Suprapubic skin (tissue), 4 donors: ENCODE measurements around the gene FAM209A. TPM values are rescaled to one million over a fixed set of nuclear protein-coding genes. Genes with fewer than 3 reads are reported as not detected.
"Not testable (repeated sequence)": the region's sequence is repeated elsewhere in the genome, so short reads cannot be mapped to it uniquely, and the experiment has no call there.

Experiments used
- DNase-seq, 2 donors: peaks; one replicate each; pipeline ENCODE4 v3.0.0-alpha.2; 2019; ENCODE audit warnings: low spot score in 2 of 2
- H3K27ac ChIP-seq: fragments of 200-600 bp; sonication (generic); one replicate; pipeline ENCODE4 v1.5.1; 2019
- H3K27me3 ChIP-seq: fragments of 200-600 bp; sonication (generic); one replicate; pipeline ENCODE4 v1.5.1; 2019
- H3K36me3 ChIP-seq: fragments of 200-600 bp; sonication (generic); one replicate; pipeline ENCODE4 v1.5.1; 2019
- H3K4me1 ChIP-seq: fragments of 200-600 bp; sonication (generic); one replicate; pipeline ENCODE4 v1.5.1; 2019
- H3K4me3 ChIP-seq: fragments of 200-600 bp; sonication (generic); one replicate; pipeline ENCODE4 v1.5.1; 2019; ENCODE audit warnings: mild to moderate bottlenecking
- H3K9me3 ChIP-seq: fragments of 200-600 bp; sonication (generic); one replicate; pipeline ENCODE4 v1.5.1; 2019
- EP300 ChIP-seq: sonication (generic); formaldehyde crosslinking; IDR thresholded peaks from one replicate; pipeline ENCODE4 v1.6.1; 2017; ENCODE audit warnings: antibody characterized with exemption
- POLR2A ChIP-seq, 2 donors: fragments of 450-650 bp; IDR thresholded peaks; one replicate each; pipeline ENCODE4 v1.6.1; 2017; ENCODE audit warnings: antibody characterized with exemption in 2 of 2, mild to moderate bottlenecking in 2 of 2, moderate library complexity in 2 of 2
- POLR2AphosphoS5 ChIP-seq, 3 donors: sonication (generic); formaldehyde crosslinking; IDR thresholded peaks; one replicate each; pipeline ENCODE4 v1.6.1; 2017; ENCODE audit warnings: antibody characterized with exemption in 3 of 3
- WGBS: methylation state at CpG from one replicate; pipeline ENCODE4 v1.1.5; 2018; 5-methylcytosine and 5-hydroxymethylcytosine counted together
- total RNA-seq, 4 donors: library from RNA; depleted of rRNA; stranded (reverse); fragments of >200 nt; gene quantifications; one replicate each; pipeline ENCODE4 v1.1.0, GENCODE V29; 2016
- TF ChIP-seq, protein P1 (sequence below), 2 donors: fragments of 200-600 bp in 1 of 2; fragments of 450-650 bp in 1 of 2; sonication (generic) in 1 of 2; IDR thresholded peaks; one replicate each; pipeline ENCODE4 v1.5.1; 2016 to 2019; ENCODE audit warnings: antibody characterized with exemption in 2 of 2, mild to moderate bottlenecking in 1 of 2, moderate library complexity in 1 of 2

FAM209A gene
- total RNA-seq, 4 donors from 2014 or later = 1.8 to 2.1 TPM; not detected in 2

DNA sequence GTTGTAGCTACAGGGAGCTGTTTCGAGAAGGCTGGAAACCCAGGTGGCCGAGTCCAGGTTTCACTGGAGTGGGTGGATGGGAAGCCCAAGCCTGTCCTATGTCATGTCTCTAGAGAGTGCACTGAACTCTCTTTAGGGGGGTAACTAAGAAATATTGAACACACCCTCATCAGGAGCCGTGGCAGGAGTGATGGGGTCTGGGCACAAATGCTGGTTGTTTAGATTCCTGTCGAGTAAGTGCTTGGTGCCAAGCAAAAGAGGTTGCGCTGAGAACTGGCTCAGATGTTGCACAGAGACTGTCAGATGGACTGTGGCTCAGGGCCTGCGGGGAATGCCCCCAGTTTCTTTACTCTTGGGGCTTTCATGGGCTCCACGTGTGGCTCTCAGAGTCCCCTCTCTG is 7.3 kb upstream of the FAM209A start:
- H3K4me1 ChIP-seq = no peaks in the 10 kb centered on the region
- peaks cover 16% of the 10 kb centered on the region for H3K9me3 ChIP-seq
- TF ChIP-seq POLR2A (IDR thresholded peaks at IDR 0.05) = no peak
- TF ChIP-seq POLR2AphosphoS5 (IDR thresholded peaks at IDR 0.05) = no peak
- TF ChIP-seq, protein P1, sequence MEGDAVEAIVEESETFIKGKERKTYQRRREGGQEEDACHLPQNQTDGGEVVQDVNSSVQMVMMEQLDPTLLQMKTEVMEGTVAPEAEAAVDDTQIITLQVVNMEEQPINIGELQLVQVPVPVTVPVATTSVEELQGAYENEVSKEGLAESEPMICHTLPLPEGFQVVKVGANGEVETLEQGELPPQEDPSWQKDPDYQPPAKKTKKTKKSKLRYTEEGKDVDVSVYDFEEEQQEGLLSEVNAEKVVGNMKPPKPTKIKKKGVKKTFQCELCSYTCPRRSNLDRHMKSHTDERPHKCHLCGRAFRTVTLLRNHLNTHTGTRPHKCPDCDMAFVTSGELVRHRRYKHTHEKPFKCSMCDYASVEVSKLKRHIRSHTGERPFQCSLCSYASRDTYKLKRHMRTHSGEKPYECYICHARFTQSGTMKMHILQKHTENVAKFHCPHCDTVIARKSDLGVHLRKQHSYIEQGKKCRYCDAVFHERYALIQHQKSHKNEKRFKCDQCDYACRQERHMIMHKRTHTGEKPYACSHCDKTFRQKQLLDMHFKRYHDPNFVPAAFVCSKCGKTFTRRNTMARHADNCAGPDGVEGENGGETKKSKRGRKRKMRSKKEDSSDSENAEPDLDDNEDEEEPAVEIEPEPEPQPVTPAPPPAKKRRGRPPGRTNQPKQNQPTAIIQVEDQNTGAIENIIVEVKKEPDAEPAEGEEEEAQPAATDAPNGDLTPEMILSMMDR (IDR thresholded peaks at IDR 0.05) = no peak
- TF ChIP-seq EP300 = no peak
- H3K27ac ChIP-seq = no peak overlapping the region
- H3K4me3 ChIP-seq = no peak overlapping the region
- no peaks in the 10 kb centered on the region for H3K27me3 ChIP-seq
- H3K36me3 ChIP-seq = peaks cover 82% of the 10 kb centered on the region
- peak; percentile 18 to 48 for DNase-seq
- WGBS = 93% methylated on average over 7 of the region's 7 CpGs

DNA sequence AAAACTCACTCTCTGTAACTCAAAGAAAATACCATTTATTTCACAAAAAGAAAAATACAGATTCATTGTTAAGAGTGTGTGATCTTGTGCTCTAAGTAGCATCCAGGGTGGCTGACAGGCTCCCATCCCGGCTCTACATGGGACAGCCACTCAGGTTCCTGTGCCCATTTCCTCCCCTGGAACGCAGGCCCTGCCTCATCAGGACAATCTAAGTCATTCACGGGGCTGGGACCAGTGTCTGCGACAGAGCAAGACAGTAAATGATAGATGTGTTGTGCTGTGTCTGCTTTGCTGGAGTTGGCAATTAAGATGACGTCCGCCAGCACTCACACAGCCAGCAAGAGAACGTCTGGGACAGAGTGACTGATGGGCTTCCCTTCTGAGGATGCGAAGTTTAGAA is 6.9 kb upstream of the FAM209A start:
- H3K4me1 ChIP-seq = no peaks in the 10 kb centered on the region
- TF ChIP-seq POLR2A (IDR thresholded peaks at IDR 0.05) = no peak
- H3K4me3 ChIP-seq = no peak overlapping the region
- H3K27ac ChIP-seq = no peak overlapping the region
- H3K36me3 ChIP-seq = peaks cover 77% of the 10 kb centered on the region
- DNase-seq = peak; percentile 36 to 60
- H3K9me3 ChIP-seq = peaks cover 16% of the 10 kb centered on the region
- H3K27me3 ChIP-seq = no peaks in the 10 kb centered on the region
- WGBS = 81% methylated on average over 8 of the region's 8 CpGs

DNA sequence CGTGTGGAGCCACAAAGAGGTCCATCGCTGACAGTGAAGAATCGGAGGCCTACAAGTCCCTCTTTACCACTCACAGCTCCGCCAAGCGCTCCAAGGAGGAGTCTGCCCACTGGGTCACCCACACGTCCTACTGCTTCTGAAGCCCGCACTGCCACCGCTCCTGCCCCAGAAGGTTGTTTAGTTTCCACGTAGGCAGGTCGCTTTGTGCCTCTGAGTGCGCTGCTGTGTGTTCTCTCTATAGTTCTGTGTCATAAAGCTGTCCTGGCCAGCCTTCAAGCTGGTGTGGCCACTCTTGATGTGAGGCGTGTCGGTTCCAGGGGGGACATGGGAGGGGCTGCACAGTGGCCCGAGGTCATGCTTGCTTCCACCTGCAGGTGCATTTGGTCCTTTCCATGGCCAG is 6.4 kb upstream of the FAM209A start:
- TF ChIP-seq POLR2AphosphoS5 (IDR thresholded peaks at IDR 0.05) = no peak
- TF ChIP-seq, protein P1 (IDR thresholded peaks at IDR 0.05) = no peak
- no peak for TF ChIP-seq POLR2A (IDR thresholded peaks at IDR 0.05)
- no peak for TF ChIP-seq EP300
- peaks cover 16% of the 10 kb centered on the region for H3K9me3 ChIP-seq
- DNase-seq = peak; percentile 37 to 74
- 95% methylated on average over 14 of the region's 14 CpGs for WGBS
- H3K27ac ChIP-seq = no peak overlapping the region
- H3K36me3 ChIP-seq = peaks cover 72% of the 10 kb centered on the region
- H3K4me3 ChIP-seq = no peak overlapping the region
- H3K27me3 ChIP-seq = no peaks in the 10 kb centered on the region
- no peaks in the 10 kb centered on the region for H3K4me1 ChIP-seq

DNA sequence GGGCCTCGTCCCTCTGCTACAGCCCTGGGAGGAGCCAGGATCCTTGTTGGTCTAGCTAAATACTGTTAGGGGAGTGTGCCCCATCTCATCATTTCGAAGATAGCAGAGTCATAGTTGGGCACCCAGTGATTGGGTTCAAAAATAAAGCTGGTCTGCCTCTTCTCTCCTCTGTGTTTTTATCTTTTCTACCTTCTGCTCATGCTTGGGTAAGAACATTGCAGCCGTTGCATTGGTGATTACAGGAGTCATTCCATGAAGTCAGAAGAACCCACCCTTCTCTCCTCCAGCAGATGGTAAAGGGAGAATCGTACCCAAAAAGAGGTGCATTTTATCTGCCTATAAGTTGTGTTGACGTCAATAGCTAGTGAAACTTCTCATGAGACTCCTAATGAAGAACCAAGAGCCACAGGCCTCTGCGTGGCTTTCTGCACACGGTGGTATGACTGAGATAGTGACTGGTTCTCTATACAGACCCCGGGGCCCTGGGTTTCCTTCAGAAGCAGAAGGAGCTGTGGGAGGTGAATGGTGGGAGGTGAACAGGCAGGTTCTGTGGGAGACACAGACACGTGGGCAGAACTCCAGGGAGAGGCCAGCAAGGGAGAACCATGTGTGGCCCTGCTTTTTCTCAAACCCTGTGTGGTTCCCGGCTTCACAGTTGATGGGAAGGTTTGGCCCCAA is 5.7 kb upstream of the FAM209A start:
- TF ChIP-seq POLR2AphosphoS5 (IDR thresholded peaks at IDR 0.05) (no peak), POLR2A (IDR thresholded peaks at IDR 0.05) (no peak), EP300 (no peak)
- TF ChIP-seq, protein P1 (IDR thresholded peaks at IDR 0.05) = no peak
- no peak overlapping the region for H3K27ac ChIP-seq
- peak; percentile 15 to 67 for DNase-seq
- no peaks in the 10 kb centered on the region for H3K4me1 ChIP-seq
- WGBS = 92% methylated on average over 10 of the region's 10 CpGs
- no peaks in the 10 kb centered on the region for H3K27me3 ChIP-seq
- peaks cover 16% of the 10 kb centered on the region for H3K9me3 ChIP-seq
- H3K4me3 ChIP-seq = no peak overlapping the region
- H3K36me3 ChIP-seq = peaks cover 65% of the 10 kb centered on the region

DNA sequence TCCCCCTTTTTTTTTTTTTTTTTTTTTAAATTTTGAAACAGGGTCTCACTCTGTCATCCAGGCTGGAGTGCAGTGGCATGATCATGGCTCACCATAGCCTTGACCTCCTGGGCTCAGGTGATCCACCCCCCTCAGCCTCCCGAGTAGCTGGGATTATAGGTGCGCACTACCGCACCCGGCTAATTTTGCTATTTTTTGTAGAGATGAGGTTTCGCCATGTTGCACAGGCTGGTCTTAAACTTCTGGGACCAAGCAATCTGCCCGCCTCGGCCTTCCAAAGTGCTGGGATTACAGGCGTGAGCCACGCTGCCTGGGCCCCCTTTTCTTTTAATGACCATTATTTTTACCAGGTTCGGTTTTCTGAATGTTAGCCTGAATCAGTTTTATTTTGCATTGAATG is 5.0 kb upstream of the FAM209A start:
- Histone ChIP-seq H3K9me3 (peaks cover 16% of the 10 kb centered on the region), H3K4me1 (no peaks in the 10 kb centered on the region), H3K4me3 (no peak overlapping the region), H3K27ac (no peak overlapping the region), H3K36me3 (peaks cover 60% of the 10 kb centered on the region), H3K27me3 (no peaks in the 10 kb centered on the region)
- TF ChIP-seq POLR2AphosphoS5 (IDR thresholded peaks at IDR 0.05) = no peak
- WGBS = 94% methylated on average over 10 of the region's 10 CpGs
- peak; percentile 21 to 31 for DNase-seq

DNA sequence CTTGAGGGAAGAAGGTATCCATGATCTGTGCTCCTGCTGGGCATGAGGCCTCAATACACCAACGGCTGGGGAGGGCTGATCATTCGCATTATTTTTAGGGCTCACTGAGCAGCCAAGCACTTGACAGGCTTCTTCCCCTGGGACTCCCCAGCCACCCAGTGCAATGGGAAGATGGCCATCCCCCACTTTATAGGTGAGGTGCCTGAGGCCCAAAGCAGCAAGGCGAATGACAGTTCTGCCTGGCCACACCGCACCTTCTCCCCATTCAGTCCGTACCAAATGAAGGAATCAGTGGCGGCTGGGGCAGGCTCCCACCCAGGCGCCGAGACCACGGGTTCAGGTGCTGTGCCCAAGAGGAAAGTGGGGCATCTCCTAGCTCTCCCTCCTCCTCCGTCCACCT is 4.4 kb upstream of the FAM209A start:
- 100% methylated on average over 9 of the region's 10 CpGs for WGBS
- Histone ChIP-seq H3K27ac (no peak overlapping the region), H3K4me1 (no peaks in the 10 kb centered on the region), H3K27me3 (no peaks in the 10 kb centered on the region), H3K4me3 (no peak overlapping the region), H3K9me3 (peaks cover 16% of the 10 kb centered on the region), H3K36me3 (peaks cover 58% of the 10 kb centered on the region)
- TF ChIP-seq, protein P1 (IDR thresholded peaks at IDR 0.05) = no peak
- TF ChIP-seq EP300 (no peak), POLR2AphosphoS5 (IDR thresholded peaks at IDR 0.05) (no peak), POLR2A (IDR thresholded peaks at IDR 0.05) (no peak)
- peak; percentile 33 to 40 for DNase-seq

DNA sequence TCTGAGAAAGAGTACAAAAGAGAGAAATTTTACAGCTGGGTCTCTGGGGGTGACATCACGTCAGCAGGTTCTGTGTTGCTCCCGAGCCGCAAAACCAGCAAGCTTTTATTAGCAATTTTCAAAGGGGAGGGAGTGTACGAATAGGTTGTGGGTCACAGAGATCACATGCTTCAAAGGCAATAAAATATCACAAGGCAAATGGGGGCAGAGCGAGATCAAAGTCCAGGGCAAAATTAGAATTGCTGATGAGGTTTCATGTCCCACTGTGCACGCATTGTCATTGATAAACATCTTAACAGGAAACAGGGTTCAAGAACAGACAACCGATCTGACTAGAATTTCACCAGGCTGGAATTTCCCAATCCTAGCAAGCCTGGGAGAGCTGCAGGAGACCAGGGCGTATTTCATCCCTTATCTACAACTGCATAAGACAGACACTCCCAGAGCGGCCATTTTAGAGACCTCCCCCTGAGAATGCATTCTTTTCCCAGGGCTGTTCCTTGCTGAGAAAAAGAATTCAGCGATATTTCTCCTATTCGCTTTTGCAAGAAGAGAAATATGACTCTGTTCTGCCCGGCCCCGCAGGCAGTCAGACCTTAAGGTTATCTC is 3.7 kb upstream of the FAM209A start:
- 89% methylated on average over 13 of the region's 13 CpGs for WGBS
- Histone ChIP-seq H3K36me3 (peaks cover 53% of the 10 kb centered on the region), H3K9me3 (peaks cover 16% of the 10 kb centered on the region)
- H3K27ac ChIP-seq, H3K27me3 ChIP-seq, H3K4me3 ChIP-seq, H3K4me1 ChIP-seq: not testable (repeated sequence)
- DNase-seq = peak; percentile 2 to 21
